ENCODE measurements around the gene CNDP1.

- TF ChIP-seq CTCF (IDR thresholded peaks at IDR 0.05; ENCODE audit: low read depth, low read length) (no peak), POLR2A (IDR thresholded peaks at IDR 0.05; ENCODE audit: extremely low read depth, insufficient read length) (no peak), MAX (IDR thresholded peaks at IDR 0.05; ENCODE audit: low read depth, low read length) (no peak), MYC (IDR thresholded peaks at IDR 0.05; ENCODE audit: low read depth, low read length) (no peak)
These were observed 21.0 kb upstream of the CNDP1 start for GRCh38 chr18:74513149-74513882.
